HCT116 (cell line): ENCODE measurements around the gene UBE2F. TPM values are rescaled to one million over a fixed set of nuclear protein-coding genes. Genes with fewer than 3 reads are reported as not detected.

Experiments used
- total RNA-seq: library from RNA; stranded (reverse); gene quantifications from one replicate; pipeline ENCODE4 v1.2.1, GENCODE V29; 2021; ENCODE audit not compliant: unreplicated experiment

The UBE2F gene
- total RNA-seq, 1 experiment from 2014 or later, result 32.8 TPM

Other genes starting within 250 kb of the UBE2F start
- gene RBM44, start 168.2 kb upstream of the UBE2F start, total RNA-seq, result 0.54 TPM
- 23.4 TPM for gene RAMP1, start 107.4 kb upstream of the UBE2F start, total RNA-seq
- gene SCLY, start 94.0 kb downstream of the UBE2F start, total RNA-seq, result 28.7 TPM
- gene ESPNL, start 133.3 kb downstream of the UBE2F start, total RNA-seq, result 0.22 TPM
- gene KLHL30, start 171.7 kb downstream of the UBE2F start, total RNA-seq, result 0.61 TPM
- gene ERFE, start 192.0 kb downstream of the UBE2F start, total RNA-seq, result 17.3 TPM
- 53.4 TPM for gene ILKAP, start 236.7 kb downstream of the UBE2F start, total RNA-seq